GM23248 (cell line): ENCODE data around the gene TRMT1. TPM values are rescaled to one million over a fixed set of nuclear protein-coding genes. Genes with fewer than 3 reads are reported as not detected.
A peak's percentile ranks its signal among the peaks of the same experiment; 100 is the strongest.

ENCODE experiments used
- DNase-seq: peaks from one replicate; pipeline ENCODE4 v3.0.0-alpha.2; 2015
- H2AFZ ChIP-seq: fragments of 200-600 bp; sonication (generic); 2 replicates; pipeline ENCODE4 v1.6.1; 2016; ENCODE audit warnings: antibody characterized with exemption
- H3F3A ChIP-seq: fragments of 200-600 bp; sonication (generic); 2 replicates; pipeline ENCODE4 v1.6.1; 2016; ENCODE audit warnings: mild to moderate bottlenecking, antibody characterized with exemption, mixed run types; ENCODE audit not compliant: insufficient read depth
- H3K27ac ChIP-seq: fragments of 200-600 bp; sonication (generic); 2 replicates; pipeline ENCODE4 v1.5.1; 2016; ENCODE audit warnings: mild to moderate bottlenecking
- H3K27me3 ChIP-seq: fragments of 200-600 bp; sonication (generic); replicated peaks from 2 replicates; pipeline ENCODE4 v1.6.1; 2016; ENCODE audit warnings: mild to moderate bottlenecking; ENCODE audit not compliant: insufficient read depth
- H3K36me3 ChIP-seq: fragments of 200-600 bp; sonication (generic); 2 replicates; pipeline ENCODE4 v1.6.1; 2016; ENCODE audit warnings: low read depth, mild to moderate bottlenecking
- H3K4me1 ChIP-seq: fragments of 200-600 bp; sonication (generic); 2 replicates; pipeline ENCODE4 v1.6.1; 2016; ENCODE audit warnings: mild to moderate bottlenecking; ENCODE audit not compliant: insufficient read depth
- H3K4me2 ChIP-seq: fragments of 200-600 bp; sonication (generic); one replicate; pipeline ENCODE4 v1.6.1; 2016; ENCODE audit warnings: mild to moderate bottlenecking; ENCODE audit not compliant: unreplicated experiment
- H3K4me3 ChIP-seq: fragments of 200-600 bp; sonication (generic); 2 replicates; pipeline ENCODE4 v1.5.1; 2016; ENCODE audit warnings: mild to moderate bottlenecking
- H3K79me2 ChIP-seq: fragments of 200-600 bp; sonication (generic); 2 replicates; pipeline ENCODE4 v1.6.1; 2016; ENCODE audit warnings: mild to moderate bottlenecking; ENCODE audit not compliant: insufficient read depth
- H3K9ac ChIP-seq: fragments of 200-600 bp; sonication (generic); 2 replicates; pipeline ENCODE4 v1.6.1; 2016; ENCODE audit warnings: mild to moderate bottlenecking
- H3K9me2 ChIP-seq: fragments of 200-600 bp; sonication (generic); 2 replicates; pipeline ENCODE4 v1.6.1; 2016; ENCODE audit warnings: mixed run types, mild to moderate bottlenecking, moderate library complexity; ENCODE audit not compliant: insufficient read depth
- H3K9me3 ChIP-seq: fragments of 200-600 bp; sonication (generic); one replicate; pipeline ENCODE4 v1.6.1; 2017; ENCODE audit warnings: low read depth
- H4K20me1 ChIP-seq: fragments of 200-600 bp; sonication (generic); 2 replicates; pipeline ENCODE4 v1.6.0; 2016; ENCODE audit not compliant: insufficient read depth
- EZH2 ChIP-seq: fragments of 200-600 bp; sonication (generic); IDR thresholded peaks from 2 replicates; pipeline ENCODE4 v1.6.1; 2018; ENCODE audit warnings: antibody characterized with exemption, mild to moderate bottlenecking; ENCODE audit not compliant: insufficient read depth, poor library complexity, severe bottlenecking
- EZH2phosphoT487 ChIP-seq: fragments of 200-600 bp; sonication (generic); IDR thresholded peaks from 2 replicates; pipeline ENCODE4 v1.6.1; 2018; ENCODE audit warnings: antibody characterized with exemption, moderate library complexity, mild to moderate bottlenecking, low read depth; ENCODE audit not compliant: insufficient read depth
- WGBS, 2 experiments: methylation state at CpG; one replicate each; pipeline ENCODE4 v1.1.6; 2015 to 2017; ENCODE audit warnings: low lambda C conversion rate in 2 of 2, low coverage in 1 of 2; ENCODE audit errors: missing lambda C conversion rate in 2 of 2; 5-methylcytosine and 5-hydroxymethylcytosine counted together
- in situ Hi-C: fragments of 300-500 bp; cut with MboI; formaldehyde crosslinking; loops from 2 replicates; pipeline ENCODE4 v1.15.0; 2020
- polyA plus RNA-seq: library from polyadenylated mRNA; unstranded; fragments of >200 nt; fragmentation: Nextera tagmentation; extraction: Ambion mirVana; gene quantifications from 2 replicates; pipeline ENCODE4 v1.2.1, GENCODE V29; 2016
- total RNA-seq: library from RNA; depleted of rRNA; stranded (reverse); fragments of >200 nt; shearing (Covaris generic); gene quantifications from 2 replicates; pipeline ENCODE4 v1.2.3, GENCODE V29; 2014

The TRMT1 gene
- total and polyA plus RNA-seq, 2 experiments from 2014 or later = 30.4 to 31.8 TPM

GRCh38 chr19:13135068-13136062 lies 18.8 kb upstream of the TRMT1 start:
- Histone ChIP-seq H3K9me3 (no peaks in the 10 kb centered on the region), H3K9ac (no peak overlapping the region), H3K36me3 (peaks cover 18% of the 10 kb centered on the region), H3K27me3 (no peaks in the 10 kb centered on the region), H3K4me2 (no peak overlapping the region), H3K9me2 (no peaks in the 10 kb centered on the region), H3K79me2 (peaks cover 78% of the 10 kb centered on the region), H3K4me3 (no peak overlapping the region), H2AFZ (no peak overlapping the region), H4K20me1 (peaks cover 10% of the 10 kb centered on the region; the same call in 1 of the 2 replicates), H3K27ac (no peak overlapping the region), H3K4me1 (peaks cover 30% of the 10 kb centered on the region), H3F3A (peaks cover 33% of the 10 kb centered on the region)
- WGBS, 2 experiments = 91 to 92% methylated on average over 48 to 60 of the region's 60 CpGs
- DNase-seq = no peak
- in situ Hi-C loops = no loop called here
- TF ChIP-seq EZH2phosphoT487 (no peak), EZH2 (no peak)

GRCh38 chr19:13134626-13135025 lies 18.1 kb upstream of the TRMT1 start:
- Histone ChIP-seq H3K27ac (peak overlapping the region; percentile 81; the same call in 1 of the 2 replicates), H3K9me2 (no peaks in the 10 kb centered on the region), H3K79me2 (peaks cover 86% of the 10 kb centered on the region), H2AFZ (no peak overlapping the region), H3K9me3 (no peaks in the 10 kb centered on the region), H3F3A (peaks cover 33% of the 10 kb centered on the region), H4K20me1 (peaks cover 10% of the 10 kb centered on the region; the same call in 1 of the 2 replicates), H3K4me2 (no peak overlapping the region), H3K27me3 (no peaks in the 10 kb centered on the region), H3K4me3 (no peak overlapping the region), H3K4me1 (peaks cover 30% of the 10 kb centered on the region), H3K36me3 (peaks cover 18% of the 10 kb centered on the region), H3K9ac (no peak overlapping the region)
- TF ChIP-seq EZH2 = no peak
- TF ChIP-seq EZH2phosphoT487 = no peak
- 94 to 98% methylated on average over 3 of the region's 3 CpGs for WGBS, 2 experiments
- peak; percentile 21 for DNase-seq
- in situ Hi-C loops = no loop called here

- no peaks in the 10 kb centered on the region for H3K9me3 ChIP-seq
- peak overlapping the region; percentile 81 for H3K27ac ChIP-seq
- peak overlapping the region; percentile 70 for H3K4me2 ChIP-seq
- H3K36me3 ChIP-seq = peaks cover 18% of the 10 kb centered on the region
- no peak overlapping the region for H2AFZ ChIP-seq
- peaks cover 30% of the 10 kb centered on the region for H3K4me1 ChIP-seq
- H3F3A ChIP-seq = peaks cover 33% of the 10 kb centered on the region
- peaks cover 93% of the 10 kb centered on the region for H3K79me2 ChIP-seq
- no peaks in the 10 kb centered on the region for H3K27me3 ChIP-seq
- no peak for DNase-seq
- no peaks in the 10 kb centered on the region for H3K9me2 ChIP-seq
- 61 to 68% methylated on average over 9 to 12 of the region's 12 CpGs for WGBS, 2 experiments
- in situ Hi-C loops = no loop called here
- no peak for TF ChIP-seq EZH2
- no peak for TF ChIP-seq EZH2phosphoT487
- peaks cover 10% of the 10 kb centered on the region; the same call in 1 of the 2 replicates for H4K20me1 ChIP-seq
- peak overlapping the region; percentile 39; the same call in 1 of the 2 replicates for H3K9ac ChIP-seq
- no peak overlapping the region for H3K4me3 ChIP-seq
Measured at GRCh38 chr19:13133241-13133870, 16.8 kb upstream of the TRMT1 start.

- no peak for TF ChIP-seq EZH2
- in situ Hi-C loops = no loop called here
- peak overlapping the region; percentile 40 for H3K9ac ChIP-seq
- peaks cover 14% of the 10 kb centered on the region for H3K36me3 ChIP-seq
- H3K27me3 ChIP-seq = no peaks in the 10 kb centered on the region
- peak overlapping the region; percentile 70 for H3K4me2 ChIP-seq
- H2AFZ ChIP-seq = no peak overlapping the region
- peaks cover 33% of the 10 kb centered on the region for H3F3A ChIP-seq
- H3K9me3 ChIP-seq = no peaks in the 10 kb centered on the region
- no peaks in the 10 kb centered on the region for H3K9me2 ChIP-seq
- H3K79me2 ChIP-seq = peaks cover 96% of the 10 kb centered on the region
- peak; percentile 96 for DNase-seq
- WGBS, 2 experiments = 58 to 64% methylated on average over 8 of the region's 8 CpGs
- 0 out of 2 replicates have a peak overlapping the region, but pooled peaks have one; percentile 3 for H3K4me3 ChIP-seq
- peak overlapping the region; percentile 81 for H3K27ac ChIP-seq
- peaks cover 17% of the 10 kb centered on the region; the same call in 1 of the 2 replicates for H4K20me1 ChIP-seq
- H3K4me1 ChIP-seq = peaks cover 36% of the 10 kb centered on the region
Measured at GRCh38 chr19:13132471-13133180, 16.1 kb upstream of the TRMT1 start.
